GM10266 (cell line): Measurements from ENCODE around the gene SLC22A23.

Experiments
- DNase-seq: peaks from one replicate; pipeline ENCODE4 v3.0.0; 2012; ENCODE audit errors: extremely low spot score
- TF ChIP-seq, protein P1 (sequence below): IDR thresholded peaks from 2 replicates; pipeline ENCODE4 v1.5.1; 2012; ENCODE audit warnings: mild to moderate bottlenecking, low read depth; ENCODE audit not compliant: control insufficient read depth, insufficient read depth; ENCODE audit errors: missing control alignments

SLC22A23 gene

DNA sequence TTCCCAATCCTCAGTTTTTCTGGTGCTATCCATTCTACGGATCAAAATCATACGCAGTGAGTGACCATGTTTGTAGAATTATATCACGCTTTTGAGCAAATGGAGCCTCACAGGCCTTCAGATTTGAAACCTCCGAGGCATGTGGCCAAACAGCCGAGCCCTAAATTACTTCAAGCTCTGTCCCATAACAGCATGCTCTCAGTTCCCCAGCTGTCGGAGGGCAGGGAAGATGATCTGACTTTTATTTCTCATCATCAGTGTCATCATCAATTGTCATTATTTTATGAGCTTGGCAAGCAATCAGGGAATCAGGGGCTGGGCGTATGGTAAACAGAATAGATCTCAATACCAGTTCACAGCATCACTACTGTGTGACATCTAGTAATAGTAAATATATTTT, 124.9 kb downstream of the SLC22A23 start:
- DNase-seq = no peak

DNA sequence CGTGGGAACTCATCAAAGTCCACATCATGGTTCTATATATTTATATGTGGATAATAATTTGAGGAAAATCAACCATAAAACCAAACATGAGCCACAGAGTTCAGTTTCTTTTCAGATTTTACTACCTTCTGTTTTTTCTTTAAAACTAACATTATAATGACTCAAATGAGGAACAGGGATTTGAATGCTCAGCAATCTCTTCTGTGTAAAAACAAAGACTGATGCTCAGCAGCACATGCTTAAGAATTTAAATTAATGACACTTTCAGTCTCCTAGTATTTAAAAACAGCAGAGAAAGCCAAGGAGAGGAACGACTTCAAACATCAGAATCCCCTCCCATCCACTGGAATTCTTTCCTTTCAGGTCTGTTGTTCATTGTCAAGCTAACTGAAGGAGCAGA, 125.4 kb downstream of the SLC22A23 start:
- TF ChIP-seq, protein P1, sequence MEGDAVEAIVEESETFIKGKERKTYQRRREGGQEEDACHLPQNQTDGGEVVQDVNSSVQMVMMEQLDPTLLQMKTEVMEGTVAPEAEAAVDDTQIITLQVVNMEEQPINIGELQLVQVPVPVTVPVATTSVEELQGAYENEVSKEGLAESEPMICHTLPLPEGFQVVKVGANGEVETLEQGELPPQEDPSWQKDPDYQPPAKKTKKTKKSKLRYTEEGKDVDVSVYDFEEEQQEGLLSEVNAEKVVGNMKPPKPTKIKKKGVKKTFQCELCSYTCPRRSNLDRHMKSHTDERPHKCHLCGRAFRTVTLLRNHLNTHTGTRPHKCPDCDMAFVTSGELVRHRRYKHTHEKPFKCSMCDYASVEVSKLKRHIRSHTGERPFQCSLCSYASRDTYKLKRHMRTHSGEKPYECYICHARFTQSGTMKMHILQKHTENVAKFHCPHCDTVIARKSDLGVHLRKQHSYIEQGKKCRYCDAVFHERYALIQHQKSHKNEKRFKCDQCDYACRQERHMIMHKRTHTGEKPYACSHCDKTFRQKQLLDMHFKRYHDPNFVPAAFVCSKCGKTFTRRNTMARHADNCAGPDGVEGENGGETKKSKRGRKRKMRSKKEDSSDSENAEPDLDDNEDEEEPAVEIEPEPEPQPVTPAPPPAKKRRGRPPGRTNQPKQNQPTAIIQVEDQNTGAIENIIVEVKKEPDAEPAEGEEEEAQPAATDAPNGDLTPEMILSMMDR = no peak
- no peak for DNase-seq

More for the DNA sequence above, 124.9 kb downstream of the SLC22A23 start:
- TF ChIP-seq, protein P1 = no peak

DNA sequence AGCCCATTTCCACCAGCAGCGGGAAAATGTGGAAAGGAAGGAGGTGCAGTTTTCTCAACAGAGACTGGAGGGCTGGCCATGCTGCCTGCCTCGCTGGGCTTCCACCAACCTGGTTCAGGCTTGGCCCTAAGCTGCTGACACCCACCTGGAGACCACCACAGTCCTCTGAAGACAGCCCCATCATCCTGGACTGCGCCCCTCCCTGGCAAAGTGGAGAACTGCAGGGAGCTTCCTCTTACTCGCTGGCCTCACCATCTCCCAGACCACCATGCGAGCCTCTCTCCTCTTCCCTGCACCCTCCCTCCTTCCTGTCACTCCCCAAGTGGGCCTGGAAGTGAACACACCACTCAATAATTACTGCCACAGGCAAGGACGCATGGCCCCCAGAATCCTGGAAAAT, 126.7 kb downstream of the SLC22A23 start:
- TF ChIP-seq, protein P1 = no peak
- no peak for DNase-seq

DNA sequence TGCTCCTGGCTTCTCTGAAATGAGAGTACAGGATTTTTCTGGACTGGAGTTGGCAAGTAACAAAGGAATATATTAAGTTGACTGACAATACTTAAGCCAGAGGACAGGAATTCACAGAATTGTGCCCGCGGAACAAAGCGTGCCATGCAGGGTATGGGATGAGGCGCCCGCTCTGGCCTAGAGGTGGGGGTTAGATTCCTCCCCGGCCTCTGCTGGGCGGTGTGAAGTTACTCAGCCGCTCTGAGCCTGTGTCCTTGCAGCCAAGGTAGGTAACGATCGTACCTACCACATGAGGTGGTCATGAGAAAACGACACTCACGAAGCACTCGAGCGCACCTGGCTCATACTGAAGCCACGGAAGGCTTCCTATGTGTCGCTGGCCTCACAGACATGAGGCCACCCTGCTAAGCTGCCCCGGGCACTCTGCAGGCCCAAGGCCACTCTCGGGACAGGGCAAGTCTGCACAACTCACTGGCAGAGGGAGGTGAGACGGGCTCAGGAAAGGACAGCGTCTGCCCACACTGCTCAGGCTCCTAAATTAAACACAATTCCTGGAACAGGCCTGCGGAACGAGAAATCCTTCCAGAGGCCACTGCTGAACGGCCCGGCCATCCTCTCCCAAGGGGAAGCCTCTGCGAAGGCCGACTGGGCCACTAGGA, 127.3 kb downstream of the SLC22A23 start:
- TF ChIP-seq, protein P1 = no peak
- no peak for DNase-seq

DNA sequence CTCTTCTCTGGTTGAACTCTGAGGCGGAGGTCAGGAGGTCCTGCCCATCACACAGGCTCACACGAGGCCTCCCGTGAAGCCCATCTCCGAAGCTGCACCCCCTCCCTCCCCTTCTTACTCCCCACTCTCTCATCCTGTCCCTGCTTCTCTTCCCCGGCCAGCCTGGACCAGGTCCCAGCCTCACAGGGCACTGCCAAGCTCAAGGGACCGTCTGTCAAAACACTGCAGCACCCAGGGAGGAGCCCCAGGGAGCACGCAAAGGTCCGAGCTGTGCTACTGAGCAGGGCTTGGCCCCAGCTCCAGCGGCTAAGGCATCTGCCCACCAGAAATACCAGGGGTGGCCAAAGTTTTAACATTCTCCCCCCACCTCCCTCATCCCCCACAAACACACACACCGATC, 128.1 kb downstream of the SLC22A23 start:
- no peak for DNase-seq
- TF ChIP-seq, protein P1 = no peak

DNA sequence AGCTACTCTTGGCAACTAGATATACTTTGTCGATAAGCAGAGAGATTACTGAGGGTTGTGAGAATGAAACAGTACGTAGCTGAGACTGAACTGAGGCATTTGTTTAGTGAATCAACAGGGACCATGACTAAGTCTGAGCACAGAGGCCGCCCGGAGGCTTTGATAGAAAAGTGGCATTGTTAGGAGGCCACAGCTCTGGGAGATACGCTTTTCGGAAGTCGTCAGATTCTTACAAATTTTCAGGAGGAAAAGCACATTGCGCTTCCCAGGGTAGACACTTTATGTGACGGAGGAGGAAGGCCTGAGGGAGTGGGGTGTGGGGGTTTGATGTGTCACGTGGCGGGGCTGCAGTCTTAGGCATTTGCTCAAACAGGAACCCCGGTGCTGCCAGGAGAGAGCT, 128.7 kb downstream of the SLC22A23 start:
- DNase-seq = no peak
- TF ChIP-seq, protein P1 = no peak

DNA sequence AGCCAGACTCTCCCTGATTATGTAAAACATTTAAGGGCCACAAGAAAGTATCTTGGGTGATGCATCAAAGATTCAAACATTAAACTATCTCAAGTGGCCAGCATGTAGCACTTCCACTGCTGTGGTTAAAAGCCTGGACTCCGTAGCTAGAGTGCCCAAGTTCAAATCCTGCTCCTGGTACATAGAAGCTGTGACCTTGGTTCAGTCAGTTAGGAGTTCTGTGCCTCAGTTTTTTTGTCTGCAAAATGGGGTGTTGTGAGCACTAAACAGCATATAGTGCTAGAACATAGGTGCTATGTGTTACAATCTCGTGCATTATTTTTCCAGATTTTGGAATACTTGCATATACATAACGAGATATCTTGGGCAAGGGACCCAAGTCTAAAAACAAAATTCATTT, 129.4 kb downstream of the SLC22A23 start:
- TF ChIP-seq, protein P1 = no peak
- no peak for DNase-seq
